ENCODE results near the gene MYMK.

- TF ChIP-seq FOXM1 (IDR thresholded peaks at IDR 0.05; ENCODE audit: borderline replicate concordance) (no peak), SP1 (IDR thresholded peaks at IDR 0.05) (no peak), ARNT (IDR thresholded peaks at IDR 0.05) (no peak), HDGF (IDR thresholded peaks at IDR 0.05; ENCODE audit: borderline replicate concordance) (no peak), FOXA1 (IDR thresholded peaks at IDR 0.05) (no peak), CTBP1 (IDR thresholded peaks at IDR 0.05; ENCODE audit: borderline replicate concordance) (no peak), L3MBTL2 (conservative IDR thresholded peaks at IDR 0.05) (no peak), FOXK2 (IDR thresholded peaks at IDR 0.05) (no peak), SUZ12 (IDR thresholded peaks at IDR 0.05) (no peak), PKNOX1 (IDR thresholded peaks at IDR 0.05) (no peak), BHLHE40 (IDR thresholded peaks at IDR 0.05; ENCODE audit: borderline replicate concordance) (no peak), ELF4 (IDR thresholded peaks at IDR 0.05) (no peak)
Measured at GRCh38 chr9:133570691-133571080, 45.9 kb upstream of the MYMK start.

All from HEK293T (cell line).